ENCODE data around the gene REM1.
"Not testable (repeated sequence)": the region's sequence is repeated elsewhere in the genome, so short reads cannot be mapped to it uniquely, and the experiment has no call there.

The REM1 gene, protein sequence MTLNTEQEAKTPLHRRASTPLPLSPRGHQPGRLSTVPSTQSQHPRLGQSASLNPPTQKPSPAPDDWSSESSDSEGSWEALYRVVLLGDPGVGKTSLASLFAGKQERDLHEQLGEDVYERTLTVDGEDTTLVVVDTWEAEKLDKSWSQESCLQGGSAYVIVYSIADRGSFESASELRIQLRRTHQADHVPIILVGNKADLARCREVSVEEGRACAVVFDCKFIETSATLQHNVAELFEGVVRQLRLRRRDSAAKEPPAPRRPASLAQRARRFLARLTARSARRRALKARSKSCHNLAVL

GRCh38 chr20:31474758-31475427 lies at the start of gene REM1, which contains the start of gene DEFB124:
TSS of gene REM1 (plus strand) at chr20:31475288. CDS start at chr20:31476446, 1,158 bp downstream.
TSS of gene DEFB124 (minus strand) at chr20:31475127. CDS start at chr20:31473013, 2,114 bp downstream.
- peaks cover 18% of the 10 kb centered on the region for H3K27me3 ChIP-seq (ENCODE audit: control insufficient read depth, insufficient read depth, low read length)
- no peak within 1 kb of the TSS for H3K4me3 ChIP-seq (ENCODE audit: low read length)
- no peaks in the 10 kb centered on the region for H3K9me3 ChIP-seq (ENCODE audit: control insufficient read depth, low read length)
- H3K4me1 ChIP-seq (ENCODE audit: control insufficient read depth, insufficient read depth, low read length): no peaks in the 10 kb centered on the region
- H3K36me3 ChIP-seq (ENCODE audit: control insufficient read depth, insufficient read depth, low read length): no peaks in the 10 kb centered on the region
- peak within 1 kb of the TSS; percentile 57 for H3K9ac ChIP-seq (ENCODE audit: low read length)

DNA sequence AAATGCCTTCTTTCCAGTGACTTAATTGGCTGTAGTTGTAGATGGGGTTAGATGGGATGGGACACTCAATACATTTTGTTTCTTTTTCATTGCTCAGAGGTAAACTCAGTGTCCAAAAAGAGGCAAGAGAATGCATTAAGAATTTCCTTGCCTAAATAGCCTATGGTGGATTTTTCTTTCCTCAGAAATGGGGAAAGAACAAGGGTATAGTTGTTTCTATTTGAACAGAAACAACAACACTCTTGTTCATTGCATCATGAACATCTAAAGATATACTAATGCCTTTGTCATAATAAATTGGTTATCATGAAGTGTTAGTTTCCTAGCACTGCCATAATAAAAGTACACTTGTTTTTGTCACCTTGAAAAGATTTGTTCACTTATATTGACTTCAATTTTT lies 49.3 kb upstream of the REM1 start:
- H3K36me3 ChIP-seq (ENCODE audit: control insufficient read depth, insufficient read depth, low read length): no peaks in the 10 kb centered on the region
- no peaks in the 10 kb centered on the region for H3K27me3 ChIP-seq (ENCODE audit: control insufficient read depth, insufficient read depth, low read length)
- H3K9ac ChIP-seq (ENCODE audit: low read length): no peak overlapping the region
- no peaks in the 10 kb centered on the region for H3K4me1 ChIP-seq (ENCODE audit: control insufficient read depth, insufficient read depth, low read length)
- no peaks in the 10 kb centered on the region for H3K9me3 ChIP-seq (ENCODE audit: control insufficient read depth, low read length)
- no peak overlapping the region for H3K4me3 ChIP-seq (ENCODE audit: low read length)

GRCh38 chr20:31426891-31427551 lies 48.1 kb upstream of the REM1 start:
- H3K4me1 ChIP-seq (ENCODE audit: control insufficient read depth, insufficient read depth, low read length); H3K9ac ChIP-seq (ENCODE audit: low read length); H3K27me3 ChIP-seq (ENCODE audit: control insufficient read depth, insufficient read depth, low read length); H3K36me3 ChIP-seq (ENCODE audit: control insufficient read depth, insufficient read depth, low read length); H3K4me3 ChIP-seq (ENCODE audit: low read length); H3K9me3 ChIP-seq (ENCODE audit: control insufficient read depth, low read length): not testable (repeated sequence)

- H3K9me3 ChIP-seq (ENCODE audit: control insufficient read depth, low read length); H3K4me3 ChIP-seq (ENCODE audit: low read length); H3K36me3 ChIP-seq (ENCODE audit: control insufficient read depth, insufficient read depth, low read length); H3K4me1 ChIP-seq (ENCODE audit: control insufficient read depth, insufficient read depth, low read length); H3K9ac ChIP-seq (ENCODE audit: low read length); H3K27me3 ChIP-seq (ENCODE audit: control insufficient read depth, insufficient read depth, low read length): not testable (repeated sequence)
Observed at GRCh38 chr20:31427576-31427975, 47.5 kb upstream of the REM1 start.

GRCh38 chr20:31430568-31431115 lies 44.4 kb upstream of the REM1 start:
- Histone ChIP-seq H3K9ac (ENCODE audit: low read length) (no peak overlapping the region), H3K27me3 (ENCODE audit: control insufficient read depth, insufficient read depth, low read length) (no peaks in the 10 kb centered on the region), H3K9me3 (ENCODE audit: control insufficient read depth, low read length) (no peaks in the 10 kb centered on the region)

GRCh38 chr20:31440012-31440659 lies 35.0 kb upstream of the REM1 start, which contains the start of gene DEFB123:
TSS of gene DEFB123 (plus strand) at chr20:31440632. CDS start at chr20:31440699, 67 bp downstream.
- H3K9ac ChIP-seq (ENCODE audit: low read length): no peak within 1 kb of the TSS
- no peaks in the 10 kb centered on the region for H3K9me3 ChIP-seq (ENCODE audit: control insufficient read depth, low read length)
- no peak within 1 kb of the TSS for H3K4me3 ChIP-seq (ENCODE audit: low read length)
- H3K4me1 ChIP-seq (ENCODE audit: control insufficient read depth, insufficient read depth, low read length): no peaks in the 10 kb centered on the region
- H3K36me3 ChIP-seq (ENCODE audit: control insufficient read depth, insufficient read depth, low read length): no peaks in the 10 kb centered on the region
- no peaks in the 10 kb centered on the region for H3K27me3 ChIP-seq (ENCODE audit: control insufficient read depth, insufficient read depth, low read length)

More at GRCh38 chr20:31430568-31431115, 44.4 kb upstream of the REM1 start:
- Histone ChIP-seq H3K36me3 (ENCODE audit: control insufficient read depth, insufficient read depth, low read length) (no peaks in the 10 kb centered on the region), H3K4me1 (ENCODE audit: control insufficient read depth, insufficient read depth, low read length) (no peaks in the 10 kb centered on the region), H3K4me3 (ENCODE audit: low read length) (no peak overlapping the region)

GRCh38 chr20:31446084-31446819 lies 28.8 kb upstream of the REM1 start:
- Histone ChIP-seq H3K4me3 (ENCODE audit: low read length) (no peak overlapping the region), H3K27me3 (ENCODE audit: control insufficient read depth, insufficient read depth, low read length) (no peaks in the 10 kb centered on the region), H3K4me1 (ENCODE audit: control insufficient read depth, insufficient read depth, low read length) (no peaks in the 10 kb centered on the region), H3K9ac (ENCODE audit: low read length) (no peak overlapping the region), H3K36me3 (ENCODE audit: control insufficient read depth, insufficient read depth, low read length) (no peaks in the 10 kb centered on the region), H3K9me3 (ENCODE audit: control insufficient read depth, low read length) (no peaks in the 10 kb centered on the region)

- H3K27me3 ChIP-seq (ENCODE audit: control insufficient read depth, insufficient read depth, low read length): no peaks in the 10 kb centered on the region
- no peak overlapping the region for H3K4me3 ChIP-seq (ENCODE audit: low read length)
Observed at GRCh38 chr20:31449511-31450414, 25.3 kb upstream of the REM1 start.

DNA sequence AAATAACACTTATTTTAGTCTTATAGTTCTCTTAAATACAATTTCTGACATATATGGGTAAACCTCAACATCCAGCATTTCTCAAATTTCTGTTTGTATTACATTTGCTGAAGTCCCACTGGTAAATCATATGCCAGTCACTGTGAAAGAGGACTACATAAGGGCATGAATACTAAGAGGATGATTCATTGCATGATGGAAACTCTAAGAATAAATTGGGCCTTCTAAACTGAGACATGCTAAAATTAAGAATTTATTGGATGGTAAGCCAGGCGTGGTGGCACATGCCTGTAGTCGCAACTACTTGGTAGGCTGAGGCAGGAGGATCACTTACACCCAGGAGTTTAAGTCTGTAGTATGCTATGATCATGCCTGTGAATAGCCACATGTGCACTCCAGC lies 22.5 kb upstream of the REM1 start:
- no peaks in the 10 kb centered on the region for H3K27me3 ChIP-seq (ENCODE audit: control insufficient read depth, insufficient read depth, low read length)
- no peaks in the 10 kb centered on the region for H3K36me3 ChIP-seq (ENCODE audit: control insufficient read depth, insufficient read depth, low read length)
- no peak overlapping the region for H3K4me3 ChIP-seq (ENCODE audit: low read length)
- H3K9ac ChIP-seq (ENCODE audit: low read length): no peak overlapping the region
- no peaks in the 10 kb centered on the region for H3K4me1 ChIP-seq (ENCODE audit: control insufficient read depth, insufficient read depth, low read length)
- H3K9me3 ChIP-seq (ENCODE audit: control insufficient read depth, low read length): no peaks in the 10 kb centered on the region

More at GRCh38 chr20:31449511-31450414, 25.3 kb upstream of the REM1 start:
- Histone ChIP-seq H3K9ac (ENCODE audit: low read length) (no peak overlapping the region), H3K36me3 (ENCODE audit: control insufficient read depth, insufficient read depth, low read length) (no peaks in the 10 kb centered on the region), H3K9me3 (ENCODE audit: control insufficient read depth, low read length) (no peaks in the 10 kb centered on the region), H3K4me1 (ENCODE audit: control insufficient read depth, insufficient read depth, low read length) (no peaks in the 10 kb centered on the region)

DNA sequence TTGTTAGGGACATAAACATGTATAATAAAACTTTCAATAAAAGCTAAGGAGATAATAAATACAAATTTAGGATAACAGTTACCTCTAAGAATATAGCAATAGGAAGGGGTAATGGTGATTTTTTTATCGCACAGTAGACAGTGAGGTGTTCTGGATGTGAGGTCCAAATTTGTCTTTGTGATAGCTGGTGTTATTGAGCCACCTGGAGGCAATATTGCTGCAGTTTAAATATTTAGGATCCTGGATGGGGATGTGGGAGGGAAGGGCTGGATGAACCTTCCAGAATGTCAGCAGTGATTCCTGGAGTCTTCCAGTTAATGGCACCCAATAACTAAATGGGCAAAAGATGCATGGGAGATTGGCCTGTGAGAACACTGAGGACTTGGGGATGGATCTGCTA lies 20.7 kb upstream of the REM1 start:
- no peak overlapping the region for H3K4me3 ChIP-seq (ENCODE audit: low read length)
- no peak overlapping the region for H3K9ac ChIP-seq (ENCODE audit: low read length)
- H3K36me3 ChIP-seq (ENCODE audit: control insufficient read depth, insufficient read depth, low read length): no peaks in the 10 kb centered on the region
- no peaks in the 10 kb centered on the region for H3K4me1 ChIP-seq (ENCODE audit: control insufficient read depth, insufficient read depth, low read length)
- H3K9me3 ChIP-seq (ENCODE audit: control insufficient read depth, low read length): no peaks in the 10 kb centered on the region
- no peaks in the 10 kb centered on the region for H3K27me3 ChIP-seq (ENCODE audit: control insufficient read depth, insufficient read depth, low read length)
